Stimulated activated CD4-positive, alpha-beta T cell treated with anti-CD3 and anti-CD28 coated beads, Interleukin-15, amount 100 ng/mL, for 1 hour (primary cell): ENCODE results near the gene PLSCR3.

Experiments
- DNase-seq, 2 donors: peaks; one replicate each; pipeline ENCODE4 v3.0.0-alpha.2; 2020; ENCODE audit warnings: low read depth in 1 of 2, low spot score in 1 of 2

The PLSCR3 gene

DNA sequence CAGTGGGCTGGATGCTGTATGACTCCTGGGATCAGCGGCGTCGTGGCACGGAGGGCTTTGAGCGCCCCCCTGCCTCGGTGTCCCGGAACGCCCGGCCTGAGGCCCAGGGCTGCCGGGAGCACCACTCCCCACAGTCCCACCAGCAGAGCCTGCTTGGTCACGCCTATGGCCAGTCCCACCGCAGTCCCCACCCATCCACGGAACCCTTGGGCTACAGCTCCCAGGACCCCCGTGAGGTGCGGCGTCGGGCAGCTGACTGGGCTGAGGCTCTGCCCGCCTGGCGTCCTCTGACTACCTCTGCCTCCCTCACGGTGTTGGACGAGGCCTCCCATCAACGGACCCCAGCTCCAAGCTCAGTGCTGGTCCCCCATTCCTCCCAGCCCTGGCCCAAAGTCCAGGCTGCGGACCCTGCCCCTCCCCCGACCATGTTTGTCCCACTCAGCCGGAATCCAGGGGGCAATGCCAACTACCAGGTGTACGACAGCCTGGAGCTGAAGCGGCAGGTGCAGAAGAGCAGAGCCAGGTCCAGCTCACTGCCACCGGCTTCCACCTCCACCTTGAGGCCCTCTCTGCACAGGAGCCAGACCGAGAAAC, 32.7 kb upstream of the PLSCR3 start:
- no peak for DNase-seq

DNA sequence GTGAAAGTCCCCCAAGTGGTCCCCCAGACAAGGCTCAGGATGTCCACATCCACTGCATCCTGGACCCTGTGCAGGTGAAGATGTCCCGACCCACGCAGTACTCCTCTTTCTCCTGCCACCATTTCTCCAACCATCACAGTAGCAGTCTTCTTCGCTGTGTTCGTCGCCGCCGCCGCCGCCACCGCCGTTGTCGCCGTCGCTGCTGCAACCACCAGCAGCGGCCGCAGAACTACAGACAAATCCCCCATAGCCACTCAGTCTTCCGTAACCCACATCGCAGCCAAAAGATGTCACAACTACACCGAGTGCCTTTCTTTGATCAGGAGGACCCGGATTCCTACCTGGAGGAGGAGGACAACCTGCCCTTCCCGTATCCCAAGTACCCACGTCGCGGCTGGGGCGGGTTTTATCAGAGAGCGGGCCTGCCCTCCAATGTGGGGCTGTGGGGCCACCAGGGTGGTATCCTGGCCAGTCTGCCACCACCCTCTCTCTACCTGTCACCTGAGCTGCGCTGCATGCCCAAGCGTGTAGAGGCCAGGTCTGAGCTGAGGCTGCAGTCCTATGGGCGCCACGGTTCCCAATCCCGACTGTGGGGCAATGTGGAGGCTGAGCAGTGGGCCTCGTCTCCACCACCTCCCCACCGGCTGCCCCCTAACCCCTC, 32.0 kb upstream of the PLSCR3 start:
- no peak for DNase-seq

GRCh38 chr17:7425756-7426155, 31.4 kb upstream of the PLSCR3 start:
- DNase-seq: no peak

DNA sequence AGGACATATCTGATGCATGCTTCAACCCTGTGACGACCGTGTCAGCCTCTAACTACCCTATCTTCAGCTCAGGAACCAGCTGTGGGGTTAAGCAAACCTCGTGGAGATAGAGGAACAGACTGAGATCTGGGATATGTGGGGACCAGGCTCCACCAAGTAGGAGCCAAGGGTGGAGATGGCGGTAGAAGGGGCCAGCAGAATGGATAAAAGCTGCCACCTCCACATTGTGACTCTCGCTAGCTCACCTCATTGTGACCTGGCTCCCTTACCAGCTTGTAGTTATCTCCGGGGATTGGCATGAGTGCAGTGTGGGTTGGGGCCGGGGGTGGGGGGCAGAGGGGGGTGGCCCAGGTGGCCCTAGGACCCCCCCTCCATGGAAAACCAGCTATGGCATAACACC, 31.0 kb upstream of the PLSCR3 start, which contains the start of gene SPEM2:
Gene SPEM2, plus strand, starts transcription at position 301 of the 400 bp plus-strand sequence. Its CDS starts 73 bp downstream, at position 374.
- no peak for DNase-seq

- no peak for DNase-seq
Measured at GRCh38 chr17:7423679-7424078, 29.4 kb upstream of the PLSCR3 start.

DNA sequence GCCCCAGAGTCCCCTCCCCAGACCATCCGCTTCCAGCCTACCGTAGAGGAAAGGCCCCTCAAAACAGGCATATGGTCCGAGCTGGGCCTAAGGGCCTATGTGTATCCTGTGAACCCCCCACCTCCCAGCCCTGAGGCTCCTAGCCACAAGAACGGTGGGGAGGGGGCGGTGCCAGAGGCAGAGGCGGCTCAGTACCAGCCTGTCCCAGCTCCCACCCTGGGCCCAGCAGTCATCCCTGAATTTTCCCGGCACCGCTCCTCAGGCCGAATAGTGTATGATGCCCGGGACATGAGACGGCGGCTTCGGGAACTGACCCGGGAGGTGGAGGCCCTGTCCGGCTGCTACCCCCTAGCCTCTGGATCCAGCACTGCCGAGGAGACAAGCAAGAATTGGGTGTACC, 26.9 kb upstream of the PLSCR3 start:
- DNase-seq: no peak

GRCh38 chr17:7419819-7420610, 25.7 kb upstream of the PLSCR3 start, which contains the start of gene SPEM1:
Gene SPEM1 (plus strand): TSS chr17:7420324. CDS start chr17:7420385, 61 bp downstream.
- DNase-seq: no peak

- no peak for DNase-seq
Measured at GRCh38 chr17:7418472-7419152, 24.3 kb upstream of the PLSCR3 start.

DNA sequence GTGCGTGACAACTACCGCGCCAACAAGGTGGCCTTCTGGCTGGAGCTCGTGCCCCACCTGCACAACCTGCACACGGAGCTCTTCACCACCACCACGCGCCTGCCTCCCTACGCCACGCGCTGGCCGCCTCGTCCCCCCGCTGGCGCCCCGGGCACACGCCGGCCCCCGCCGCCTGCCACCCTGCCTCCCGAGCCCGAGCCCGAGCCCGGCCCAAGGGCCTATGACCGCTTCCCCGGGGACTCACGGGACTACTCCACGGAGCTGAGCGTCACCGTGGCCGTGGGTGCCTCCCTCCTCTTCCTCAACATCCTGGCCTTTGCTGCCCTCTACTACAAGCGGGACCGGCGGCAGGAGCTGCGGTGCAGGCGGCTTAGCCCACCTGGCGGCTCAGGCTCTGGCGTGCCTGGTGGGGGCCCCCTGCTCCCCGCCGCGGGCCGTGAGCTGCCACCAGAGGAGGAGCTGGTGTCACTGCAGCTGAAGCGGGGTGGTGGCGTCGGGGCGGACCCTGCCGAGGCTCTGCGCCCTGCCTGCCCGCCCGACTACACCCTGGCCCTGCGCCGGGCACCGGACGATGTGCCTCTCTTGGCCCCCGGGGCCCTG, 22.8 kb upstream of the PLSCR3 start:
- no peak for DNase-seq

GRCh38 chr17:7416323-7416722, 22.0 kb upstream of the PLSCR3 start:
- no peak for DNase-seq

DNA sequence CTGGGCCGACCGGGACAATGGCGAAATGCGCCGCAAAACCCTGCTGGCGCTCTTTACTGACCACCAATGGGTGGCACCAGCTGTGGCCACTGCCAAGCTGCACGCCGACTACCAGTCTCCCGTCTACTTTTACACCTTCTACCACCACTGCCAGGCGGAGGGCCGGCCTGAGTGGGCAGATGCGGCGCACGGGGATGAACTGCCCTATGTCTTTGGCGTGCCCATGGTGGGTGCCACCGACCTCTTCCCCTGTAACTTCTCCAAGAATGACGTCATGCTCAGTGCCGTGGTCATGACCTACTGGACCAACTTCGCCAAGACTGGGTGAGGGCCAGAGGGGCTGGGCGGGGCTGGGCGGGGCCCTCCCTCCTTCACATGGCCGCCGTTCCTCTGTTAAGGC, 21.5 kb upstream of the PLSCR3 start:
- no peak for DNase-seq

DNA sequence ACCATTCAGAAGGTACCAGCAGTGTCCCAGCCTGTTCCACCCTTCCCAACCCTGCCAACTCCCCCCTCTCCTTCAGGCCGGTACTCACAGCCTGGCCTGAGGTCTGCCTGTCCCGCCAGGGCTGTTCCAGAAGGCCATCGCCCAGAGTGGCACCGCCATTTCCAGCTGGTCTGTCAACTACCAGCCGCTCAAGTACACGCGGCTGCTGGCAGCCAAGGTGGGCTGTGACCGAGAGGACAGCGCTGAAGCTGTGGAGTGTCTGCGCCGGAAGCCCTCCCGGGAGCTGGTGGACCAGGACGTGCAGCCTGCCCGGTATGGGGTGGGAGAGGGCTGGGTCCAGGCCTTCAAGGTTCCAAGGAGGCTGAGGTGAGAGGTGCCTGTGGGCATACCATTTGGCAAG, 20.5 kb upstream of the PLSCR3 start:
- DNase-seq: no peak

GRCh38 chr17:7413346-7413985, 19.1 kb upstream of the PLSCR3 start:
- DNase-seq: no peak

DNA sequence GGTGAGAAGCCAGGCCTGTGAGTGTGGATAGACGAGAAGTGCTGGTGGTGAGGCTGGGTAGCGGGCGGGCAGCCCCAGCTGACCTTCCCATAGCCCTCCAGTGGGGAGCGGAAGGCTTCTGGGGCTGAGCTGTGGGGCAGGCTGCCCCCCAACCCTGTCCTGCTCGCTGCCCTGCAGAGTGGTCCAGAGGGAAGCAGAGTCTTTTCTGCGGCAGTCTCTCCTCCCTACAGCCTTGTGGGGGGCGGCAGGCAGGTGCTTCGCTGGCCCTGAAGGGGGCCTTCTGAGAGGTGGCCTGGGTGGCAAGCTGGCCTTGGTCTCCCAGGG, 17.1 kb upstream of the PLSCR3 start:
- DNase-seq: no peak

- no peak for DNase-seq
Measured at GRCh38 chr17:7410634-7411426, 16.5 kb upstream of the PLSCR3 start.

- no peak for DNase-seq
Measured at GRCh38 chr17:7409716-7410115, 15.4 kb upstream of the PLSCR3 start.

- no peak for DNase-seq
Measured at GRCh38 chr17:7408863-7409262, 14.5 kb upstream of the PLSCR3 start.

- DNase-seq: no peak
Measured at GRCh38 chr17:7408252-7408727, 14.0 kb upstream of the PLSCR3 start.

DNA sequence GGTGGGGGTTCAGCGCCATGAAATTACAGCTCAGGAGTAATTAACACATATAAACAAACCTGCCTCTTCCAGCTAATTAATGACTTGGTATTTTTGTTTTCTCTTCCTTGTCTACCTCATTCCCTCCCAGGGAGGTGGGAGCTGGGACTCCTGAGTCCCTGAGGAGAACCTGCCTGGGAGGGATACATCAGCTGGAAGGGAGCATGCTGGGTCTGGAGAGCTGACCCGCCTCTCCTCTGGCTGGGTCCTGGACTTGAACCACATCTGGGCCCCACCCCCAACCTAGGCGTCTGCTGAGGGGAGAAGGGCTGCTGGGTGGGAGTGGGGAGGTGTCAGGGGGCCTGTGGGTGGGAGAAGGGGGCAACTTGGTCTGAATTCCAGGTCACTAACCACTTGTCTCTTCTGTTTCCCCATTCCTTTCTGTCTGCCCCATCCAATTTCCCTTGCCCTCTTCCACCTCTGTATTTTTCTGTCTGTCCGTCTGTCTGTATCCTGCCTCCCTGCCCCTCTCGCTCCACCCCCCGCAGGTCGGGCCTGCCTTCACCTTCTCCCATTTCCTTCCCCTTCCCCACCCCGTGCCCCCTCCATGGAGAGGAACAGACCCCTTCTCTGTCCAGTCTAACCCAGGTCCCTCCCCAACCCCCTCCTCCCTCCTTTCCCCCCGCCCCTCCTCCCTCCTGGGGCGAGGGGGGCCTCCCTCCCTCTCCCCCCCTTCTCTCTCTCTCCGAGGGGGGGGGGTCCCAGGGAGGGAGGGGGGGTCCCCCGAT, 13.3 kb upstream of the PLSCR3 start, which contains the start of gene NLGN2:
Gene NLGN2, plus strand, starts transcription at position 361 of the 767 bp plus-strand sequence. CDS start 411 bp downstream, outside the sequence.
- no peak for DNase-seq
